Left lobe of liver (tissue), 2 donors: ENCODE data around the gene IQCK. TPM values are rescaled to one million over a fixed set of nuclear protein-coding genes. Genes with fewer than 3 reads are reported as not detected.
A peak's percentile ranks its signal among the peaks of the same experiment; 100 is the strongest.

Experiments used
- ATAC-seq: fragments of 200-7000 bp; cut with Tn5 transposase; one replicate; pipeline ENCODE4 v1.9.1; 2020; ENCODE audit warnings: mild to moderate bottlenecking, moderate library complexity
- DNase-seq: peaks from one replicate; pipeline ENCODE4 v3.0.0-alpha.2; 2020; ENCODE audit warnings: low spot score
- total RNA-seq: library from RNA; stranded (reverse); gene quantifications from one replicate; pipeline ENCODE4 v1.2.1, GENCODE V29; 2021
- donor health status: DM: no; HTN: no; CAD: no; lungs with moderate emphysema.
- donor health status: DM: no; HTN: yes; CAD: no.

The IQCK gene
- total RNA-seq, 1 donor from 2014 or later: 2.5 TPM

DNA sequence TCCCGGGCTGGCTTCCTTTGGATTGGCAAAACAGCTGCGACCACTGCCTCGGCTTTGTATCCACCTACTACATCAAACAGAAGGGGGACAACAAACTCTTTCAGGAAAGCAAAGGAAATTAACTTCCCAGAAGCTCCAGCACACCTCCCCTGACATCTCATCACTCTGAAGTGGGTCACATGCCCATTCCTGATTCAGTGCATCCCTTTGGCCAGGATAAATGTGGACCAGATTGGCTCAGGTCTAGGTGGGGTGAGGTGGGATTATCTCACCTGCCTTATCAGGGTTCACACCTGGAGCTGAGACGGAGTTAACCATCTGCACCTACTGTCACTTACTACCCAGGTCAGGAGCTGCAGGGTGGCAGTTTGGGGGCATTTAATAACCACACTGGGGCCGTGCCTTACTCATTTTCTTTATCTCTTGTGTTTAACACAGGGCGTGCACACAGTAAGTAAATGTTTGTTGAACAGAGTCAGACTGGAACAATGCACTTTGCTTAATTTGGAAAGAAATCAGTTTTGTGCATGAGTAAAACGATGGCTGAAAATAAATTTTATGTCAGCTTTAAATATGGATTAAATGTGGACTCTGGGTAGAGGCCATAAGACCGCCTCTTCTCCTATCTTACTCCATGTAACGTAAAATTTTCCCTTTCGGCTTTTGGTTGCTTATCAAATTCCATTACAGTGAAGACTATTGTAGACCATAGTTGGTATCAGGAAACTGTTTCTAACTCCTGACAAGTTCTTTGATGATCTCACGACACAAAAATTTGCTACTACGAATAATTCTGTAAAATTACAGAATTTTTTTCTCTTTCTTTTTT is 36.0 kb downstream of the IQCK start:
- DNase-seq (no peak), ATAC-seq (no peak)

- ATAC-seq: no peak
- no peak for DNase-seq
Observed at GRCh38 chr16:19754644-19755036, 36.6 kb downstream of the IQCK start.

GRCh38 chr16:19755268-19755667 is 37.2 kb downstream of the IQCK start:
- ATAC-seq (no peak), DNase-seq (no peak)

- ATAC-seq: no peak
- DNase-seq: no peak
Observed at GRCh38 chr16:19757026-19757425, 39.0 kb downstream of the IQCK start.

DNA sequence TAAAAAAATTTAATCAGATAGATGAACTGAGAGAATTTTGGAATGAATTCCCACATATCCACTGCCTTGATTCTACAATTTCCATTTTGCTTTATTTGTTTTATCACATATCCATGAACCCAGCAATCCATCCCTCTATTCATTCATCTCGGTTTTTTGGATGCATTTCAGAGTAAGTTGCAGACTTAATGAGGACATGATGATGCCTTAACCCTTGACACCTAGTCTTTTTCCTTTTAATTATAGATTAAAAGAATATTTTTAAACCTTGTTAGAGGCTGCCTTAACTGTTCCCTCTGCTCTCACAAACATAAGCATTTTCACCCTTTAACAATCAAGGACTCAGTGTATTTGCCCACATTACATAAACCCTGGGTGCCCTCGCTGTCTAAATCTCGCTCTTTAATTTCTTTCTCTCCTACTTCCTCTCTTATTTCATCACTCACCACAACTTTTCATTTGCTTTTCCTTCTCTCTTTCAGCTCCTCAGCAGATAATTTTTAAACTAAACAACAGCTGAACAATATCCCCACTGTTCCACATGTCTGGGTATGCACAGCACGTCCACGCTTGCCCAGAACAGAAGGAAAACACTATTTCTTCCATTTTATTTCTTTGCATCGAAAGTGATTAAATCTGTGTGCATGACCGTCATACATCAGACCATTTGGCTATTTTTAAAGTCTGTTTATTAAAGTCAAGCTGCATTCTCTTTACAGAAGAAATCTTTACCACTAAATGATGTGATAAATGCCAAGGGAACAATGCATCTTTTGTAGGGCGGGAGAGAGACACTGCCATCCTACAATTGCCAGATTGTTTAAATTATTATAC is 39.9 kb downstream of the IQCK start:
- no peak for ATAC-seq
- no peak for DNase-seq

- DNase-seq (no peak), ATAC-seq (no peak)
Observed at GRCh38 chr16:19760356-19761060, 42.4 kb downstream of the IQCK start.

- peak; percentile 50 for DNase-seq
- peak; percentile 39 for ATAC-seq
Observed at GRCh38 chr16:19765860-19766553, 47.9 kb downstream of the IQCK start.

DNA sequence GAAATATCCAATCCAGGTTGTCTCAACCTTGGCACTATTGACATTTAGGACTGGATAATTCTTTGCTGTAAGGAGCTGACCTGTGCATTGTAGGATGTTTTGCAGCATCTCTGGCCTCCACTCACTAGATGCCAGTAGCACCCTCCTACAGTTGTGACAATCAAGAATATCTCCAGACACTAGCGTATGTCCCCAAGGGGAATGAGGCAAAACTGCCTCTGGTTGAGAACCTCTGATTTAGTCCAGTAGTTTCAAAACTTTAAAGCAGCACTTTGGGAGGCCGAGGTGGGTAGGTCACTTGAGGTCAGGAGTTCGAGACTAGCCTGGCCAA is 48.4 kb downstream of the IQCK start:
- no peak for DNase-seq

DNA sequence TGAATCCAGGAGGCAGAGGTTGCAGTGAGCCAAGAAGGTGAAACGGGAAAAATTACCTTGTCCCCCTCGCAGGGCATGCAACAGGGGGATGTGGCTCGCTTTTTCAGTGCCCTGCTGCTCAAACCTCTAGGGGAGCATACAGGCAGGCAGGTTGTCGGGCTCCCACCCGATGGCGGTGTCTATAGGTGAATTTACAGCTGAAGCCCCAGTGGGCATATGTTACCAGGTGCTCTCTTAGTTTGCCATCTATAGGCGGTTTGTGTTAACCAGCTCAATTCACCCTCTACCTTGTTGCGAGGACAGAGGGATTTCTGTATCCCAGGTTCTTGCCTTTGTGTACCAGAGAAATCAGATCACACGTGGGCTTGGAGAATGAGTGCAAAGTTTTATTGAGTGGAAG is 48.9 kb downstream of the IQCK start:
- ATAC-seq (no peak), DNase-seq (no peak)

More for the DNA sequence above, 48.4 kb downstream of the IQCK start:
- ATAC-seq: no peak

DNA sequence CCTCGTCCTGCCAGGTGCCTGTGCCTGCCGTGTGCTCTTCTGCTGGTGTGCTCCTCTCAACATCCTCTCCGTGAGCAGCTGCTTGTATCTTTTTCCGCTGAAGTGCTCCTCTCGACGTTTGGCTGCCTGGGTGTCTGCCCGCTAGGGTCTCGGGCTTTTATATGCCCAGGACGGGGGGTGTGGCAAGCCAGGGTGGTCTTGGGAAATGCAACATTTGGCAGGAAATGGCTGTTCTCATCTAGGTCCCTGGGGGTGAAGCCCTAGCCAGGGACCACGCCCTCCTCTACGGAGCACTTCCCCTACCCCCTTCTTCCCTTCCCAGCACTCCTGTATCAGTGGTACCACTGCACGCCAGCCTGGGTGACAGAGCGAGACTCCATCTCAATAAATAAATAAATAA is 49.4 kb downstream of the IQCK start:
- ATAC-seq (no peak), DNase-seq (no peak)

GRCh38 chr16:19769239-19769638 is 51.2 kb downstream of the IQCK start:
- DNase-seq (no peak), ATAC-seq (no peak)

DNA sequence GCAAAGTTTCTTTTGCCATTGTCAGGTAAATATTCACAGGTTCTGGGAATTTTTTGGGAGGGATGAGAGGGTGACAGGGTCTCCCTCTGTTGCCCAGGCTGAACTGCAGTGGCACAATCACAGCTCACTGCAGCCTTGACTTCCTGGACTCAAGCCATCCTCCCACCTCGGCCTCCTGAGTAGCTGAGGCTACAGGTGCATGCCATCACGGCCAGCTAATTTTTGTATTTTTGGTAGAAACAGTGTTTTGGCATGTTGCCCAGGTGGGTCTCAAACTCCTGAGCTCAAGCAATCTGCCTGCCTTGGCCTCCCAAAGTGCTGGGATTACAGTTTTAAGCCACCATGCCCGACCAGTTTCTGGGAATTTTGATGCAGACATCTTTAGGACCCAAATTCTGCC is 53.0 kb downstream of the IQCK start:
- no peak for ATAC-seq

GRCh38 chr16:19771796-19772195 is 53.7 kb downstream of the IQCK start:
- DNase-seq: no peak
- no peak for ATAC-seq

More for the DNA sequence above, 53.0 kb downstream of the IQCK start:
- no peak for DNase-seq

- DNase-seq: no peak
- ATAC-seq: no peak
Observed at GRCh38 chr16:19774024-19774423, 56.0 kb downstream of the IQCK start.

- ATAC-seq: no peak
- DNase-seq: no peak
Observed at GRCh38 chr16:19776147-19776546, 58.1 kb downstream of the IQCK start.

- DNase-seq: no peak
- ATAC-seq: no peak
Observed at GRCh38 chr16:19776565-19776964, 58.5 kb downstream of the IQCK start.

- no peak for DNase-seq
- no peak for ATAC-seq
Observed at GRCh38 chr16:19780321-19780720, 62.2 kb downstream of the IQCK start.

DNA sequence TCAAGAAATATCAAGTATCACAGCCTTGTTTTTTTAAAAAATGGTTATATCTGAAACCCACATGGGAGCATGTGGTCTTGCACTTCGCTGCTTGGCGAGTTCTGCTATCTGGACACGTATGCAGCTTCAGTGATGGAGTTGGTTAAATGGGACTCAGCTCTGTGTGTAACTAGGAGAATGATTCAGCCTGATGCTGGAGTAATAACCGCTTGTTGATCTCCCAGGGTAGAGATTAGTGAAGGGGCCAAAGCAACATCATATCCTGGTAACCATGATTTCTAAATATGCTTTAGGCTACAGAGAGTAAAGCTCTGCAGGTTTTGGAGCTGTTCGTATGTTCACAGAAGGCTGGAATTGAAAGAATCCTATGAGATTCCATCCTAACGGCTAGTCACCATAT is 63.2 kb downstream of the IQCK start:
- no peak for DNase-seq
- ATAC-seq: no peak

GRCh38 chr16:19783363-19784182 is 65.5 kb downstream of the IQCK start:
- DNase-seq: peak; percentile 12
- ATAC-seq: no peak

DNA sequence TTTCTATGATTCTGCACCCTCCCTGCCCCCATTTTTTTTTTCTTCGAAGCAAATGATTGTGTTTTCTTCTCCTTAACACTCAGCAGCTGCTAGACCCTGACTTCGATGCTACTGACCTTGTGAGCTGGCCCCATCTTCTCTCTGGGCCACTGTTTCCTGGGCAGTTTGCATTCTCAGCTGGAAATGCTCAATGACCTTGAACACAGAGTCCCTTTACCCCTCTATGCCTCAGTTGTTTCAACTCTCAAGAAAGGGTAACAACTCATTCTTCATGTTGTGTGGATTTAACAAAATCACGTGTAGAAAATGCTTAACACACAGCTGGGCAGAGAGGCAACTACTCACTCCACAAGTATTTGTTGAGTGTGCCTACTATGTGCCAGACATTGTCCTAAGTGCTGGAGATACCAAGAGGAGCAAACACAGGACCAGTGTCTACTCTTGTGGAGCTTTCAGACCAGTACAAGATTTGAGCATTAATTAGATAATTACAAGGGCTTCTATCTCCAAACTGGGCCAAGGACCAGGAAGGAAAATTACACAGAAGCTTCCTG is 66.2 kb downstream of the IQCK start:
- no peak for ATAC-seq
- peak; percentile 4 for DNase-seq
